ENCODE results near the gene KAZN. TPM values are rescaled to one million over a fixed set of nuclear protein-coding genes. Genes with fewer than 3 reads are reported as not detected.

KAZN gene
- 3.8 and 5.8 TPM in 2 replicates for total RNA-seq

GRCh38 chr1:14598498-14599182, at the start of gene KAZN:
Gene KAZN (plus strand): TSS chr1:14598685.

GRCh38 chr1:15153184-15153841, 554.8 kb downstream of the KAZN start, which contains the start of gene TMEM51:
Gene TMEM51 (plus strand): TSS chr1:15153747. CDS start chr1:15215088, 61,341 bp downstream.

